Skin epidermis (tissue), 12 donors: ENCODE data around the gene SGTA.
"Not testable (repeated sequence)": the region's sequence is repeated elsewhere in the genome, so short reads cannot be mapped to it uniquely, and the experiment has no call there.

Source experiments
- H3K27ac ChIP-seq, 21 experiments: fragments of 200-600 bp; sonication (generic) in 11 of 21; one replicate each; pipeline ENCODE4 v1.5.0; 2020; ENCODE audit warnings: mild to moderate bottlenecking in 3 of 21, inconsistent platforms in 2 of 21, moderate library complexity in 2 of 21
- H3K4me3 ChIP-seq, 7 experiments: fragments of 200-600 bp; sonication (generic) in 2 of 7; one replicate each; pipeline ENCODE4 v1.5.0; 2020; ENCODE audit warnings: inconsistent platforms in 2 of 7, mild to moderate bottlenecking in 2 of 7, moderate library complexity in 1 of 7

The SGTA gene

GRCh38 chr19:2719232-2719735, 63.8 kb downstream of the SGTA start:
- Histone ChIP-seq H3K27ac (no peak overlapping the region), H3K4me3 (no peak overlapping the region)

DNA sequence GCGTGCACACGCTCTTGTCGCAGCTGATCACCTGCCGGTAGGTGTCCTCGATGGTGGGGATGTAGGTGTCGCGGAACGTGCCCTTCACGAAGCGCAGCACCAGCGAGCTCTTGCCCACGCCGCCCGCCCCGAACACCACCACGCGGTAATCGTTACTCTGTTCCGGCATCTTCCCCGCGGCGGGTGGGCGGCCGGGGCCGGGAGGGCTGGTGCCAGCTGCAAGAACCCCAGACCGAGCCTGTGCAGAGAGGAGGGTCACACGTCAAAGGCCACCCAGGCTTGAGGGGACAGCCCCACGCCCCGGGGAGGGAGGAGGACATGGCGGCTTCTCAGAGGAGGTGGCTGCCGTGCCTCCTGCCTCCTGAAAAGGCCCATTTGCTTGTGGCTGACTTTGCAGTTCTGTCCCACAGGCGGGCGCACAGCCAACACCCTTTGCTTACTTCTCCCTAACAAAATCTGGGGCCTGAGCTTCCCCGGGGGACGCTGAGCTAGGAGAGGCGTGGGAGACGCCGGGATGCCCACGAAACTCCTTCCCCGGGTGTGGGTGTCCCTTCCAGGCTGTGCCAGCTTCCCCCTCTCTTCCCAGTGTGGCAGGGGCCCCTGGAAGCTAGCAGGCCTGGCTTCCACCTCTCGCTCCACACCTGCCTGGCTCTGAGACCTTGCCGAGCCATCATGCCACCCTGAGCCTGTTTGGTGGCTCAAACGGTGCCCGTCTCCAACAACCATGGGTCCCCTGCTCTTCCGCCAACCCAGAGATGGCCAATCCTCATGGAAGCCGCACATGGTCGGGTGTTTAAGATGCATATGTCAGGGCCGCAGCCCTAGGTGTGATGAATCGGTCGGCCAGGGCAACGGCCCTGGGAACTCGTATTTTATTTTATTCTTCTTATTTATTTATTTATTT, 65.2 kb downstream of the SGTA start:
- Histone ChIP-seq H3K27ac (no peak overlapping the region), H3K4me3 (no peak overlapping the region)

DNA sequence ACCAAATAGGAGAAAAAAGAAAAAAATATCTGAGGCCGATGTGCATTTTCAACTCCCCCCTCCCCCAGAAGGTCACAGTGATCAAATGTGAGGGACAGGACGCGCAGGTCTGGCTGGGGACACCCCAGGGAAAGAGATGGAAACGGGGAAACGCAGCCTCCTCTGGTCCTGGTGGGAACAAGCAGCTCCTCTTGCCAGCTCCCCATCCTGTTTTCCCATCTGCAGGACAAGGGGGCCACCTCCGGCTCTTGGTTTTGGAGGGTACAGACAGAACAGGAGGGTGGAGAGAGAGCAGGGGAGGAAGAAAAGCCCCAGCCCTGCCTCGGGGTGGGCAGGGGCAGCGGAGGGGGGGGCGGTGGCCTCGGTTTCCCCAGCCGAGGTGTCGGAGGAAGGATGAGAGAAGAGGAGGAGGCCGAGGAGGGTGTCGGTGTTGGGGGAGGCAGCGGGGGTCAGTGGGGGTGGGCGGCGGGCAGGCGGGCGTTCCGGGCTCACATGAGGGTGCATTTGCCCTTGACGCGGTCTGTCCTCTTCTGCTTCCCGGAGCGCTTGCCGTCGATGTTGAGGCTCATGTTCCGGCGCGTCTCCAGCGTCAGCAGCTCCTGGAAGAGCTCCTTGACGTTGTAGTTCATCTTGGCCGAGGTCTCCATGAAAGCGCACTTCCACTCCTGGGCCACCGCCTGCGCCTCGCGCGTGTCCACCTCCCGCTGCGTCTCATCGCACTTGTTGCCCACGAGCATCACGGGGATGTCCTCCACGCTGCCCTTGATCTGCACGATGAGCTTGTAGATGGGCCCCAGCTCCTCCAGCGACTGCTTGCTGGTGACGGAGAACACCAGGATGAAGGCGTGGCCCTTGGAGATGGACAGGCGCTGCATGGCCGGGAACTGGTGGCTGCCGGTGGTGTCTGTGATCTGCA, 66.1 kb downstream of the SGTA start:
- H3K27ac ChIP-seq = no peak overlapping the region
- no peak overlapping the region for H3K4me3 ChIP-seq

GRCh38 chr19:2716275-2716650, 66.8 kb downstream of the SGTA start:
- Histone ChIP-seq H3K4me3 (no peak overlapping the region), H3K27ac (no peak overlapping the region)

DNA sequence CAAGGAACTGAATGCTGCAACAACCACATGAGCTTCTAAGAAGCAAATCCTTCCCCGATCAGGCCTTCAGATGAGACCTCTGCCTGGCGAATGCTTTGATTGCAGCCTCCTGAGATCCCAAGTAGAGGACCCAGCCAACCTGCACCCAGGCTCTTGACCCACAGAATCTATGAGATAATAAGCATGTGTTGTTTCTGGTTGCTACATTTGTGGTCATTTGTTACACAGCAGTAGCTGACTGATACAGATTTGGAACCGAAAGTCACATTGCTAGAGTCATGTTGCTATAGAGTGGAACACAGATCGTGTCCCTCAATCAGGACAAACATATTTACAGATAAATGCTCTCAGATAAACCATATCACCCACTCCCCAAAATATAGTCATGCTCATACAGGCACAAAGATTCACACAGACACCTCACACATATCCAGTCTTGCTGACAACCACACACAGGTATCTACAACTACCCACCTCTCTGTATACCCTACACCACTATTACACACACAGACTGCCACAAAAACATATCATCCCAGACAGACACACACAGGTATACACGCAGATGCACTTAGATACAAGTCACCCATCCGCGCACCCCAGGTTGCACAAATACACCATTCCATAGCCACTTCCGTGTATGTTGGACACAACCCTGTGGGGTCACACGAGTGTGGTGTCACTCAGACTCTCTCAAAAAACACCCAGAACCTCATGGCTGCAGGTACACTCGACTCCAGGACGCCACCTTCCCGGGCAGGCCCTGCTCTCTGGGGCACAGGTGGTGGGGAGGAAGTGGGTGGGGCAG, 67.4 kb downstream of the SGTA start:
- no peak overlapping the region for H3K27ac ChIP-seq
- H3K4me3 ChIP-seq = no peak overlapping the region

- H3K4me3 ChIP-seq = no peak overlapping the region
- H3K27ac ChIP-seq = no peak overlapping the region
Measured at GRCh38 chr19:2714531-2715269, 68.4 kb downstream of the SGTA start.

- not testable (repeated sequence) for H3K27ac ChIP-seq, H3K4me3 ChIP-seq
Measured at GRCh38 chr19:2714102-2714501, 69.0 kb downstream of the SGTA start.

GRCh38 chr19:2713170-2713569, 69.9 kb downstream of the SGTA start:
- not testable (repeated sequence) for H3K4me3 ChIP-seq, H3K27ac ChIP-seq

- no peak overlapping the region for H3K27ac ChIP-seq
- no peak overlapping the region for H3K4me3 ChIP-seq
Measured at GRCh38 chr19:2711875-2712205, 71.2 kb downstream of the SGTA start.

- no peak overlapping the region for H3K27ac ChIP-seq
- H3K4me3 ChIP-seq = no peak overlapping the region
Measured at GRCh38 chr19:2711172-2711874, 71.8 kb downstream of the SGTA start.

DNA sequence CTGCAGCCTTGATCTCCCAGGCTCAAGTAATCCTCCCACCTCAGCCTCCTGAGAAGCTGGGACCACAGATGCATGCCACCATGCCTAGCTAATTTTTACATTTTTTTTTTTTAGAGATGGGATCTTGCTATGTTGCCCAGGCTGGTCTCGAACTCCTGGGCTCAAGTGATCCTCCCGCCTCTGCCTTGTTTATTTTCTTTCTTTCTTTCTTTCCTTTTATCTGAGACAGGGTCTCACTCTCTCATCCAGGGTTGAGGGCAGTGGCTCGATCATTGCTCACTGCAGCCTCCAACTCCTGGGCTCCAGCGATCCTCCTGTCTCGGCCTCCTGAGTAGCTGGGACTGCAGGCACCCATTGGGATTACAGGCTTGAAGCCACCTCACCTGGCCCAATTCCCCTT, 76.8 kb downstream of the SGTA start:
- Histone ChIP-seq H3K27ac (no peak overlapping the region), H3K4me3 (no peak overlapping the region)
